Endothelial cell (in vitro differentiated cells): Measurements from ENCODE around the gene SIN3A. TPM values are rescaled to one million over a fixed set of nuclear protein-coding genes. Genes with fewer than 3 reads are reported as not detected.

Experiments used
- DNase-seq: peaks from one replicate; pipeline ENCODE4 v3.0.0; 2021; ENCODE audit warnings: low spot score
- H3K27ac Mint-ChIP-seq: one replicate; pipeline ENCODE4 v1.8.0; 2021; ENCODE audit warnings: mixed read lengths, inconsistent platforms; ENCODE audit not compliant: unreplicated experiment
- H3K27me3 Mint-ChIP-seq: one replicate; pipeline ENCODE4 v1.8.0; 2021; ENCODE audit warnings: mild to moderate bottlenecking, moderate library complexity, mixed read lengths, inconsistent platforms; ENCODE audit not compliant: unreplicated experiment
- H3K36me3 Mint-ChIP-seq: one replicate; pipeline ENCODE4 v1.8.0; 2021; ENCODE audit warnings: mild to moderate bottlenecking, low read depth, mixed read lengths, inconsistent platforms; ENCODE audit not compliant: unreplicated experiment
- H3K4me1 Mint-ChIP-seq: one replicate; pipeline ENCODE4 v1.8.0; 2021; ENCODE audit warnings: mild to moderate bottlenecking, mixed read lengths, inconsistent platforms; ENCODE audit not compliant: unreplicated experiment
- H3K4me3 Mint-ChIP-seq: one replicate; pipeline ENCODE4 v1.8.0; 2021; ENCODE audit warnings: mild to moderate bottlenecking, mixed read lengths, inconsistent platforms; ENCODE audit not compliant: unreplicated experiment
- H3K9me3 Mint-ChIP-seq: one replicate; pipeline ENCODE4 v1.8.0; 2021; ENCODE audit warnings: mixed read lengths, inconsistent platforms; ENCODE audit not compliant: unreplicated experiment
- CTCF ChIP-seq: fragments of 200-600 bp; sonication (generic); IDR thresholded peaks from one replicate; pipeline ENCODE4 v1.5.0; 2021; ENCODE audit warnings: antibody characterized with exemption; ENCODE audit not compliant: unreplicated experiment
- total RNA-seq: library from RNA; stranded (reverse); fragmentation: NEBNext Ultra II Directional; extraction: Animal tissue kit (Norgen Biotek cat#: 25700); gene quantifications from one replicate; pipeline ENCODE4 v1.2.1, GENCODE V29; 2021; ENCODE audit not compliant: unreplicated experiment

SIN3A gene
- total RNA-seq, 1 donor from 2014 or later, result 67.3 TPM

- peak overlapping the region; percentile 26 for H3K4me3 Mint-ChIP-seq
- H3K4me1 Mint-ChIP-seq, result peaks cover 26% of the 10 kb centered on the region
- H3K27ac Mint-ChIP-seq, result no peak overlapping the region
- H3K27me3 Mint-ChIP-seq, result peaks cover 7% of the 10 kb centered on the region
- no peak for TF ChIP-seq CTCF
- H3K36me3 Mint-ChIP-seq, result peaks cover 20% of the 10 kb centered on the region
- DNase-seq, result no peak
- no peaks in the 10 kb centered on the region for H3K9me3 Mint-ChIP-seq
These were observed 86.6 kb downstream of the SIN3A start for GRCh38 chr15:75364881-75365280.

GRCh38 chr15:75363786-75364185 is 87.7 kb downstream of the SIN3A start:
- TF ChIP-seq CTCF, result no peak
- Mint-ChIP-seq H3K4me1 (peaks cover 15% of the 10 kb centered on the region), H3K4me3 (no peak overlapping the region), H3K9me3 (no peaks in the 10 kb centered on the region), H3K27me3 (peaks cover 6% of the 10 kb centered on the region), H3K36me3 (peaks cover 20% of the 10 kb centered on the region), H3K27ac (no peak overlapping the region)
- no peak for DNase-seq

GRCh38 chr15:75362642-75363249 is 88.7 kb downstream of the SIN3A start:
- Mint-ChIP-seq H3K4me3 (peak overlapping the region; percentile 18), H3K27ac (no peak overlapping the region), H3K36me3 (peaks cover 23% of the 10 kb centered on the region), H3K27me3 (peaks cover 6% of the 10 kb centered on the region), H3K9me3 (no peaks in the 10 kb centered on the region), H3K4me1 (peaks cover 12% of the 10 kb centered on the region)
- DNase-seq, result no peak
- TF ChIP-seq CTCF, result no peak

- Mint-ChIP-seq H3K36me3 (peaks cover 23% of the 10 kb centered on the region), H3K4me1 (peaks cover 12% of the 10 kb centered on the region), H3K4me3 (no peak overlapping the region), H3K27ac (no peak overlapping the region), H3K27me3 (peaks cover 6% of the 10 kb centered on the region), H3K9me3 (no peaks in the 10 kb centered on the region)
- TF ChIP-seq CTCF, result no peak
- no peak for DNase-seq
These were observed 89.4 kb downstream of the SIN3A start for GRCh38 chr15:75361989-75362641.

- no peak for DNase-seq
- no peaks in the 10 kb centered on the region for H3K9me3 Mint-ChIP-seq
These were observed 90.0 kb downstream of the SIN3A start for GRCh38 chr15:75361361-75361988.

More at GRCh38 chr15:75361361-75361988, 90.0 kb downstream of the SIN3A start:
- Mint-ChIP-seq H3K4me1 (peaks cover 8% of the 10 kb centered on the region), H3K27ac (no peak overlapping the region), H3K4me3 (no peak overlapping the region), H3K27me3 (peaks cover 6% of the 10 kb centered on the region), H3K36me3 (peaks cover 23% of the 10 kb centered on the region)
- no peak for TF ChIP-seq CTCF
